ENCODE measurements around the gene CFAP58.
A peak's percentile ranks its signal among the peaks of the same experiment; 100 is the strongest.

Gene CFAP58

GRCh38 chr10:104333728-104334373 lies 19.8 kb upstream of the CFAP58 start:
- DNase-seq: no peak

GRCh38 chr10:104334561-104334960 lies 19.1 kb upstream of the CFAP58 start:
- DNase-seq: no peak

- DNase-seq: no peak
These were observed 18.5 kb upstream of the CFAP58 start for GRCh38 chr10:104334965-104335650.

- DNase-seq: no peak
These were observed 16.7 kb upstream of the CFAP58 start for GRCh38 chr10:104336821-104337467.

GRCh38 chr10:104337521-104337984 lies 16.1 kb upstream of the CFAP58 start:
- peak in 5 of 56 donors; percentile 22 to 43 (median 27) for DNase-seq

GRCh38 chr10:104337985-104338735 lies 15.5 kb upstream of the CFAP58 start, which contains the start of gene ITPRIP:
ITPRIP (minus strand) TSS chr10:104338465; CDS start chr10:104316051, 22,414 bp downstream.
- peak in 39 of 56 donors; percentile 32 to 82 (median 63) for DNase-seq

GRCh38 chr10:104339469-104340110 lies 14.0 kb upstream of the CFAP58 start:
- DNase-seq: peak in 2 of 56 donors; percentile 25 to 26

- no peak for DNase-seq
These were observed 13.5 kb upstream of the CFAP58 start for GRCh38 chr10:104340111-104340526.

- no peak for DNase-seq
These were observed 13.0 kb upstream of the CFAP58 start for GRCh38 chr10:104340641-104341040.

- no peak for DNase-seq
These were observed 10.7 kb upstream of the CFAP58 start for GRCh38 chr10:104342941-104343411.

- no peak for DNase-seq
These were observed 9.4 kb upstream of the CFAP58 start for GRCh38 chr10:104344219-104344618.

- no peak for DNase-seq
These were observed 8.1 kb upstream of the CFAP58 start for GRCh38 chr10:104345515-104345914.

GRCh38 chr10:104345941-104346340 lies 7.7 kb upstream of the CFAP58 start:
- DNase-seq: no peak

- no peak for DNase-seq
These were observed 6.2 kb upstream of the CFAP58 start for GRCh38 chr10:104347295-104348045.

GRCh38 chr10:104348601-104349000 lies 5.0 kb upstream of the CFAP58 start:
- DNase-seq: no peak

GRCh38 chr10:104349623-104350126 lies 4.0 kb upstream of the CFAP58 start:
- no peak for DNase-seq

- peak in 2 of 56 donors; percentile 29 to 30 for DNase-seq
These were observed 3.5 kb upstream of the CFAP58 start for GRCh38 chr10:104350127-104350635.

GRCh38 chr10:104351061-104351702 lies 2.5 kb upstream of the CFAP58 start:
- DNase-seq: no peak

- no peak for DNase-seq
These were observed 1.7 kb upstream of the CFAP58 start for GRCh38 chr10:104351919-104352318.
